Kidney epithelial cell (primary cell): ENCODE data around the gene LDLRAD4. TPM values are rescaled to one million over a fixed set of nuclear protein-coding genes. Genes with fewer than 3 reads are reported as not detected.

Source experiments
- DNase-seq: peaks from one replicate; pipeline ENCODE4 v3.0.0-alpha.2; 2010; ENCODE audit warnings: low read depth
- H3K27me3 ChIP-seq: 2 replicates; pipeline ENCODE4 v1.6.0; 2011; ENCODE audit warnings: low read length; ENCODE audit not compliant: control insufficient read depth, insufficient read depth
- H3K36me3 ChIP-seq: 2 replicates; pipeline ENCODE4 v1.5.1; 2011; ENCODE audit warnings: low read length; ENCODE audit not compliant: control insufficient read depth, insufficient read depth
- H3K4me3 ChIP-seq: 2 replicates; pipeline ENCODE4 v1.5.1; 2011; ENCODE audit warnings: low read depth, mild to moderate bottlenecking, control low read depth, low read length
- CTCF ChIP-seq: IDR thresholded peaks from 2 replicates; pipeline ENCODE4 v1.5.1; 2011; ENCODE audit warnings: mild to moderate bottlenecking, moderate library complexity, low read length, control low read depth, inconsistent platforms; ENCODE audit not compliant: insufficient read depth, poor library complexity, severe bottlenecking
- total RNA-seq: library from RNA; depleted of rRNA; stranded (reverse); fragments of >200 nt; gene quantifications from 2 replicates; pipeline ENCODE4 v1.2.3, GENCODE V29; 2015

The LDLRAD4 gene
- total RNA-seq, 1 donor from 2014 or later, result 5.8 TPM

- TF ChIP-seq CTCF, result no peak
- H3K4me3 ChIP-seq, result no peak overlapping the region
- no peaks in the 10 kb centered on the region for H3K36me3 ChIP-seq
- DNase-seq, result no peak
- H3K27me3 ChIP-seq, result no peaks in the 10 kb centered on the region
These were observed 113.3 kb downstream of the LDLRAD4 start for GRCh38 chr18:13331846-13332245.

GRCh38 chr18:13332874-13333273, 114.3 kb downstream of the LDLRAD4 start:
- Histone ChIP-seq H3K36me3 (no peaks in the 10 kb centered on the region), H3K4me3 (no peak overlapping the region), H3K27me3 (no peaks in the 10 kb centered on the region)
- no peak for DNase-seq
- no peak for TF ChIP-seq CTCF

DNA sequence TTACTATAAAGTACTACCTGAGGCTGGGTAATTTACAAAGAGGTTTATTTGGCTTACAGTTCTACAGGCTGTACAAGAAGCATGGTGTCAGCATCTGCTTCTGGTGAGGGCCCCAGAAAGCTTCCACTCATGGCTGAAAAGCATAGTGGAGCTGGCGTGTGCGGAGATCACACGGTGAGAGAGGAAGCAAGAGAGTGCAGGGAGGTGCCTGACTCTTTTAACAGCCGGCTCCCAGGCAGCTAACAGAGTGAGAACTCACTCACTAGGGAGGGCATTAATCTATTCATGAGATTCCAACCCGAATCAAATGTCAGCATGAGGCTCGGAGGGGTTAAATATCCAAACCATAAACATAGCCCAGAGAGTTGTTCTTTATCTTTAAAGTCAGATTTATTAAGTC, 117.3 kb downstream of the LDLRAD4 start:
- Histone ChIP-seq H3K36me3 (no peaks in the 10 kb centered on the region), H3K4me3 (no peak overlapping the region), H3K27me3 (no peaks in the 10 kb centered on the region)
- no peak for DNase-seq
- no peak for TF ChIP-seq CTCF

- DNase-seq, result no peak
- Histone ChIP-seq H3K27me3 (no peaks in the 10 kb centered on the region), H3K4me3 (no peak overlapping the region), H3K36me3 (no peaks in the 10 kb centered on the region)
- TF ChIP-seq CTCF, result no peak
These were observed 118.3 kb downstream of the LDLRAD4 start for GRCh38 chr18:13336841-13337240.

GRCh38 chr18:13337369-13337768, 118.8 kb downstream of the LDLRAD4 start:
- H3K36me3 ChIP-seq, result no peaks in the 10 kb centered on the region
- H3K4me3 ChIP-seq, result no peak overlapping the region
- DNase-seq, result no peak
- H3K27me3 ChIP-seq, result no peaks in the 10 kb centered on the region
- TF ChIP-seq CTCF, result no peak

- TF ChIP-seq CTCF, result no peak
- Histone ChIP-seq H3K27me3 (no peaks in the 10 kb centered on the region), H3K4me3 (no peak overlapping the region), H3K36me3 (no peaks in the 10 kb centered on the region)
- DNase-seq, result no peak
These were observed 119.8 kb downstream of the LDLRAD4 start for GRCh38 chr18:13338318-13338717.
